ENCODE results near the gene DIAPH1. TPM values are rescaled to one million over a fixed set of nuclear protein-coding genes. Genes with fewer than 3 reads are reported as not detected.

DIAPH1 gene
- total RNA-seq, 1 experiment from 2014 or later = 142 TPM

DNA sequence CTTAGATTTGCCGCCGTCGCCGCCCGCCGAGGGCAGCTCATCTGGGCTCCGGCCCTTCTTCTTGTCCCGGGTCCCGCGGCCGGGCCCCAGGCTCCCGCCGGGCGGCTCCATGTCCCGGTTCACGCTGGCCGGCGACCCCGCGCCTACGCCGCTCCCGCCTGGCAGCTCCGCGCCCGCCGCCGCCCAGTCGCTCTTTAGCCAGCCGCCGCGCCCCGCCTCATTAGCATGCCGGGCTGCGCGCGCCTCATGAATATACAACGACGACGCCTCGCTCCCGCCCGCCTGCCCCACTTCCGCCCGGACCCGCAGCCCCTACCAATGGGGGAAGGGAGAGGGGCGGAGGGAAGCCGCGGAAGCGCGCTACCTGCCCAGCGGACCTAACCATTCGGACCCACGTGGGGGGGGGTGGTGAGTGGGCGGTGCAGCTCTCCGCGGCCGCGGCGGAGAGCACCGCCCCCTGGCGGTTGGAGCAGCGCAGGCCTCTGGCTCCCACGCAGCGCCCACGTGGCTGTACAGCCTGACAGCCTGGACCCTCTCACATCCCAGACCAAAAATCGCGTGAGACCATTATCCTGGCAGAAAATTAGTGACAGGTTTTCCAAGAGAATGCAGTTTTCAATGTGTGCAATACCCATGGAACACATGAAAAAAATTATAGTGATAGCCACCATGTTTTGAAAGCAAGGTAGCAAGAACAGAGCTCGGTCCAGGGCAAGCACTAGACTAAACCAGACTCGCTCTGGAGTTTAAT lies at the start of gene DIAPH1 (continued):
- TF ChIP-seq RAD21 (IDR thresholded peaks at IDR 0.05; ENCODE audit: low read depth) = peak; percentile 80
- no peak for TF ChIP-seq ZFX (IDR thresholded peaks at IDR 0.05)
- no peak; the same call in 1 of the 2 replicates for TF ChIP-seq SRF (IDR thresholded peaks at IDR 0.05; ENCODE audit: low read depth)
- TF ChIP-seq, protein P1, sequence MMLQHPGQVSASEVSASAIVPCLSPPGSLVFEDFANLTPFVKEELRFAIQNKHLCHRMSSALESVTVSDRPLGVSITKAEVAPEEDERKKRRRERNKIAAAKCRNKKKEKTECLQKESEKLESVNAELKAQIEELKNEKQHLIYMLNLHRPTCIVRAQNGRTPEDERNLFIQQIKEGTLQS (IDR thresholded peaks at IDR 0.05) = no peak
- peak; percentile 68 for TF ChIP-seq TCF7L2 (IDR thresholded peaks at IDR 0.05; ENCODE audit: borderline replicate concordance, extremely low read depth, insufficient read depth, insufficient read length)
- peak; percentile 77 for TF ChIP-seq CBX3 (IDR thresholded peaks at IDR 0.05; ENCODE audit: low read depth)
- TF ChIP-seq EZH2phosphoT487 (IDR thresholded peaks at IDR 0.05; ENCODE audit: borderline replicate concordance) = no peak

DNA sequence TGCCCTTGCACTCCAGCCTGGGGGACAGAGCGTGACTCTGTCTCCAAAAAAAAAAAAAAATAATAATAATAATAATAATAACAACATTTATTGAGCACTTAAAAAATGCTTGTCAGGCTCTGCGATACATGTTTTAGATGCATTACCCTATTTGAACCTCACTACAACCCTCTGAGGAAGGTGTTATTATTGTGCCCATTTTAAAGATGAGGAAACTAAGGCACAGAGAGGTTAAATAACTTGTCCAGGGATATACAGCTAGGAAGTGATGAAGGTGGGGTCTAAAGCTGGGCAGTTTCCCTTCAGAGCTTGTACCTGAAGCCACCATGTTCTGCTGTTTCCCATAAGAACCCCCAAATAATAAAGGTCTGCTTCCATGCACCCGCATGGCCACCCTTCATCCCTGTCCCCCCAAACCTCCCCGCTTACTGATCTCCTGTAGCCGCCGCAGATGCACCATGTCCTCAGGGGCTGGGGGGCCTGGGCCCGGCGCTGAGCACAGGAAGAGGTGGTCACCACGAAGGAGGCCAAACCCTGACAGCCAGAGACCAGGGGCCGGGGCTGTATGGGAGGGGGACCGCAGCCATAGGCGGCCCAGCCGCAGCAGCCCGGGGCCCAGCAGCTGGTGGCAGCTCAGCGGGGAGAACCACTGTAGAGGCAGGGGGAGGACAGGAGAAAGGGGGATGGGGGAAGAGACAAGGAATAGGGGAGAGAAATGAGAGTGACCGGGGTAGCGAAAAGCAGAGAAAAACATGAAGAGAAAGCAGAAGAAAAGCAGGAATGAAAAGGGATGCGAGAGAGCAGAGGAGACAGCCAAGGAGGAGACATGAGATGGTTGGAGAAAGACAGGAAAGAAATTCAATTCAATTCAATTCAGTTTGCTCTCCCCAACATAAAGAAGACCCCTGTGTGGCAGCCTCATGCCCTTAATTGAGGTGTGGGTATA lies 47.5 kb upstream of the DIAPH1 start:
- Histone ChIP-seq H3K4me1 (ENCODE audit: control insufficient read depth in 1 of 2, insufficient read depth in 2 of 2, low read length in 2 of 2) (0 out of 4 replicates have a peak, but pooled peaks cover 0 to 3% of the 10 kb centered on the region in 2 experiments), H3K27ac (ENCODE audit: low read depth, low read length) (no peak overlapping the region), H3K27me3 (ENCODE audit: insufficient read depth, low read length) (no peaks in the 10 kb centered on the region), H3K9ac (ENCODE audit: low read length) (no peak overlapping the region), H3K4me2 (ENCODE audit: low read length) (no peak overlapping the region), H2AFZ (ENCODE audit: low read depth, low read length, poor library complexity, severe bottlenecking) (no peak overlapping the region), H3K79me2 (ENCODE audit: insufficient read depth, low read length) (no peaks in the 10 kb centered on the region), H3K9me3 (ENCODE audit: control insufficient read depth in 1 of 2, insufficient read depth in 1 of 2, low read depth in 1 of 2, low read length in 2 of 2) (no peaks in the 10 kb centered on the region), H3K9me2 (ENCODE audit: insufficient read depth) (no peaks in the 10 kb centered on the region), H3K4me3 (replicated peaks in 1 of 2; ENCODE audit: low read depth in 1 of 2, low read length in 2 of 2) (no peak overlapping the region), H3K36me3 (ENCODE audit: control insufficient read depth in 1 of 2, insufficient read depth in 2 of 2, low read length in 2 of 2) (no peaks in the 10 kb centered on the region), H4K20me1 (ENCODE audit: insufficient read depth) (peaks cover 4% of the 10 kb centered on the region; the same call in 1 of the 2 replicates)
- no TSS peak for BruUV-seq (replicated peaks)
- DNase-seq (ENCODE audit: low read depth, low spot score) (no peak), ATAC-seq (no peak)
- RAD21 ChIA-PET (ENCODE audit: low non-redundant PET in 1 of 2, low total read pairs in 2 of 2, uncharacterized antibody in 2 of 2, unreplicated experiment in 2 of 2) = no interaction called here
- POLR2A ChIA-PET = interaction anchor here (0.7 kb wide), 1 partner anchor 17 kb away, joined by 3 read pairs; no protein-coding TSS in a partner anchor
- intact Hi-C loops (cut with micrococcal nuclease) = loop anchor here (1.0 to 10.0 kb wide), 3 partner anchors 213 to 479 kb away; no protein-coding TSS in a partner anchor
- CTCF ChIA-PET = no interaction called here
- TF ChIP-seq EZH2 (IDR thresholded peaks at IDR 0.05) (no peak), YY1 (IDR thresholded peaks at IDR 0.05; ENCODE audit: extremely low read depth, insufficient replicate concordance, low read depth, low read length) (no peak), POLR2AphosphoS5 (IDR thresholded peaks at IDR 0.05; ENCODE audit: low read depth, low read length) (no peak), ZNF274 (IDR thresholded peaks at IDR 0.05; ENCODE audit: low read depth, low read length) (no peak)
- TF ChIP-seq, protein P2, sequence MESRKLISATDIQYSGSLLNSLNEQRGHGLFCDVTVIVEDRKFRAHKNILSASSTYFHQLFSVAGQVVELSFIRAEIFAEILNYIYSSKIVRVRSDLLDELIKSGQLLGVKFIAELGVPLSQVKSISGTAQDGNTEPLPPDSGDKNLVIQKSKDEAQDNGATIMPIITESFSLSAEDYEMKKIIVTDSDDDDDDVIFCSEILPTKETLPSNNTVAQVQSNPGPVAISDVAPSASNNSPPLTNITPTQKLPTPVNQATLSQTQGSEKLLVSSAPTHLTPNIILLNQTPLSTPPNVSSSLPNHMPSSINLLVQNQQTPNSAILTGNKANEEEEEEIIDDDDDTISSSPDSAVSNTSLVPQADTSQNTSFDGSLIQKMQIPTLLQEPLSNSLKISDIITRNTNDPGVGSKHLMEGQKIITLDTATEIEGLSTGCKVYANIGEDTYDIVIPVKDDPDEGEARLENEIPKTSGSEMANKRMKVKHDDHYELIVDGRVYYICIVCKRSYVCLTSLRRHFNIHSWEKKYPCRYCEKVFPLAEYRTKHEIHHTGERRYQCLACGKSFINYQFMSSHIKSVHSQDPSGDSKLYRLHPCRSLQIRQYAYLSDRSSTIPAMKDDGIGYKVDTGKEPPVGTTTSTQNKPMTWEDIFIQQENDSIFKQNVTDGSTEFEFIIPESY (IDR thresholded peaks at IDR 0.05; ENCODE audit: extremely low read depth, insufficient replicate concordance, low read length) = no peak
- TF ChIP-seq, protein P3, sequence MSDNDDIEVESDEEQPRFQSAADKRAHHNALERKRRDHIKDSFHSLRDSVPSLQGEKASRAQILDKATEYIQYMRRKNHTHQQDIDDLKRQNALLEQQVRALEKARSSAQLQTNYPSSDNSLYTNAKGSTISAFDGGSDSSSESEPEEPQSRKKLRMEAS (IDR thresholded peaks at IDR 0.05) = no peak
- TF ChIP-seq, protein P4, sequence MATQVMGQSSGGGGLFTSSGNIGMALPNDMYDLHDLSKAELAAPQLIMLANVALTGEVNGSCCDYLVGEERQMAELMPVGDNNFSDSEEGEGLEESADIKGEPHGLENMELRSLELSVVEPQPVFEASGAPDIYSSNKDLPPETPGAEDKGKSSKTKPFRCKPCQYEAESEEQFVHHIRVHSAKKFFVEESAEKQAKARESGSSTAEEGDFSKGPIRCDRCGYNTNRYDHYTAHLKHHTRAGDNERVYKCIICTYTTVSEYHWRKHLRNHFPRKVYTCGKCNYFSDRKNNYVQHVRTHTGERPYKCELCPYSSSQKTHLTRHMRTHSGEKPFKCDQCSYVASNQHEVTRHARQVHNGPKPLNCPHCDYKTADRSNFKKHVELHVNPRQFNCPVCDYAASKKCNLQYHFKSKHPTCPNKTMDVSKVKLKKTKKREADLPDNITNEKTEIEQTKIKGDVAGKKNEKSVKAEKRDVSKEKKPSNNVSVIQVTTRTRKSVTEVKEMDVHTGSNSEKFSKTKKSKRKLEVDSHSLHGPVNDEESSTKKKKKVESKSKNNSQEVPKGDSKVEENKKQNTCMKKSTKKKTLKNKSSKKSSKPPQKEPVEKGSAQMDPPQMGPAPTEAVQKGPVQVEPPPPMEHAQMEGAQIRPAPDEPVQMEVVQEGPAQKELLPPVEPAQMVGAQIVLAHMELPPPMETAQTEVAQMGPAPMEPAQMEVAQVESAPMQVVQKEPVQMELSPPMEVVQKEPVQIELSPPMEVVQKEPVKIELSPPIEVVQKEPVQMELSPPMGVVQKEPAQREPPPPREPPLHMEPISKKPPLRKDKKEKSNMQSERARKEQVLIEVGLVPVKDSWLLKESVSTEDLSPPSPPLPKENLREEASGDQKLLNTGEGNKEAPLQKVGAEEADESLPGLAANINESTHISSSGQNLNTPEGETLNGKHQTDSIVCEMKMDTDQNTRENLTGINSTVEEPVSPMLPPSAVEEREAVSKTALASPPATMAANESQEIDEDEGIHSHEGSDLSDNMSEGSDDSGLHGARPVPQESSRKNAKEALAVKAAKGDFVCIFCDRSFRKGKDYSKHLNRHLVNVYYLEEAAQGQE (IDR thresholded peaks at IDR 0.05; ENCODE audit: low read depth) = no peak

Data from HCT116 (cell line).